Hematopoietic multipotent progenitor cell treated with erythropoietin and hydrocortisone succinate and interleukin-3 and kit ligand, for 15 days (in vitro differentiated cells): ENCODE measurements around the gene KCNT1.

Experiments
- DNase-seq: peaks from one replicate; pipeline ENCODE4 v3.0.0-alpha.2; 2015; ENCODE audit warnings: low spot score

The KCNT1 gene

DNA sequence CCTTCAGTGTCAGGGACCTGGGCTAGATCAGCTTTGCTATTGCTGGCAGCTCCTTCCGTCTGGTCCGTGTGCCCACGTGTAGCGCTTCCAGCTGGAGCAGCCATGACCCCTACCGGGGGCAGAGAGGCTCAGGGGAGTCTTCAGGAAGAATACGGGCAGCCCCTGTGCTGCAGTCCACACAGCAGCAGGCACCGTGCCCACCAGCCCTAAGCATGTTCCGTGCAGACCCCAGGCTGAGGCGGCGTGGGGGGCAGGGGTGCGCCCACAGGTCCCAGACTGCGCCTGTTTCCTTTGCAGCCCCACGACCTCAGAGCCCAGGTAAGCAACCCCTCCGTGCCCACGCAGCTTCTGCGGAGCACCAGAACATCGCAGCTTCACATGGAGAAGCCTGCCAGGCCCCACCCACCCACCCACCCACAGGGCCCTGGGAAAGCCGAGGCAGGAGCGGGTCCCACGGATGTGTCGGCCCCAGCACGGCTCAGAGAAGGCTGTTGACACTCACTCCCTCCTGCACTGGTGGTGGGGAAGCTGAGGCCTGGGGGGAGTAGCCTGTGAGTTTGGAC lies 83.1 kb downstream of the KCNT1 start:
- no peak for DNase-seq

DNA sequence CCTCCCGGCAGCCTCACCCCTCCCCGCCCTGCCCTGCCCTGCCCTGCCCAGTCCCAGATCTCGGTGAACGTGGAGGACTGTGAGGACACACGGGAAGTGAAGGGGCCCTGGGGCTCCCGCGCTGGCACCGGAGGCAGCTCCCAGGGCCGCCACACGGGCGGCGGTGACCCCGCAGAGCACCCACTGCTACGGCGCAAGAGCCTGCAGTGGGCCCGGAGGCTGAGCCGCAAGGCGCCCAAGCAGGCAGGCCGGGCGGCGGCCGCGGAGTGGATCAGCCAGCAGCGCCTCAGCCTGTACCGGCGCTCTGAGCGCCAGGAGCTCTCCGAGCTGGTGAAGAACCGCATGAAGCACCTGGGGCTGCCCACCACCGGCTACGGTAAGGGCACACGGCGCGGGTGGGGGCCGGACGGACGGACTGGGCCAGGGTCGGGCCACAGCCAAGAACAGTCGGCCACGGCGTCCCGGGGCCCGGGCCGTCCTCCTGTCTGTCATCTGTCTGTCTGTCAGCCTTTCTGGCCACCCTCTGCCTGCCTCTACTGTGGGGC lies 84.2 kb downstream of the KCNT1 start:
- DNase-seq: no peak

DNA sequence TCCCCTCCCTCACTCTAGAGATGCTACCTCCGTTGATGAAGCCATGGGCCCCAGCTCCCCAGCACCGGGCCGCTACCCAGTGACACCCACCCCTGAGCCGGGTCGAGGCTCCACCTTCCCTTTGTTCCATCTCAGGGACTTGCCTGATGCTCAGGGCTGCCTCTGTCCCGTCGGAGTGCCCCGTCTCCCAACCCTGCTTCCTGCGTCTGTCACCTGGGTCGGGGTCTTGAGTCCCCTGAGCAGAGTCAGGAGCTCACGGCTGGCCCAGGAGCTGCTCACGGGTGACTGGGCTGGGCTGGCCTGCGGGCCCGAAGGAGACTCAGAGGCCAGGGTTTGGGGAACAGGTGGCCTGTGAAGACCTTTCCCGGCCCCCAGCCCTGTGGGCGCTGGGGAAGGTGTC lies 85.3 kb downstream of the KCNT1 start:
- no peak for DNase-seq

DNA sequence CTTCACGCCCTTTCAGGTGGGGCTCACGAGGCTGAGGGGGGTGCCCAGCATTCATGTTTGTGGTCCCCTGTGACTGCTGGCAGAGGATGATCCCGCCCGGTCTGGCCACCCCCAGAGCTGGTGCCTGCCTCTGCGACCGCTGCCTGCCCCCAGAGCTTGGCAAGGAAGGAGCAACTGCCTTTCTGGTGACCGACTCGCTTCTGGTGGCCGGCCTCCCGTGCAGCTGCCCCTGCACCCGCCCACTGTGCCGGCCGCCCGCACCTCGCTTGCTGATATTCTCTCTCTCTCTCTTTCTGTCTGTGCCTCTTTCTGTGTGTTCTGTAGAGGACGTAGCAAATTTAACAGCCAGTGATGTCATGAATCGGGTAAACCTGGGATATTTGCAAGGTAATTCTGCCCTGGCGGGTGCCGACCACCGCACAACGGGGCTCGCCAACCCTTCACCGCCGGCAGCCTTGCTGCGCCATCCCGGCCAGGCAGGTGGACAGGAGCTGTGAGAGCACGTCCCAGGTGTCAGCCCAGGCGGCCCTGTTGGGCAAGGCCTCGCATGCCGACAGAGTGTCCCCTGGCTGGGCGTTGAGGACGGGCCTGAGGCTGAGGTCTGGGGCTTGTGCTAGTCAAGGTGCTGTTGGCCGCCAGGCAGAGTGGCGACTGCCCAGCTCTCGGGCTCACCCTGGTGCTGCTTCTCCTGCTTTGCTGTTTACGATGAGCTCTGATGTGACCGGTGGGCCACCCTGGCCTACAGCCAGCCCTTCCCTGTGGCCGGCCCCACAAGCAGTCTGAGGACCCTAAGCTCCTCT lies 86.0 kb downstream of the KCNT1 start:
- DNase-seq: no peak

DNA sequence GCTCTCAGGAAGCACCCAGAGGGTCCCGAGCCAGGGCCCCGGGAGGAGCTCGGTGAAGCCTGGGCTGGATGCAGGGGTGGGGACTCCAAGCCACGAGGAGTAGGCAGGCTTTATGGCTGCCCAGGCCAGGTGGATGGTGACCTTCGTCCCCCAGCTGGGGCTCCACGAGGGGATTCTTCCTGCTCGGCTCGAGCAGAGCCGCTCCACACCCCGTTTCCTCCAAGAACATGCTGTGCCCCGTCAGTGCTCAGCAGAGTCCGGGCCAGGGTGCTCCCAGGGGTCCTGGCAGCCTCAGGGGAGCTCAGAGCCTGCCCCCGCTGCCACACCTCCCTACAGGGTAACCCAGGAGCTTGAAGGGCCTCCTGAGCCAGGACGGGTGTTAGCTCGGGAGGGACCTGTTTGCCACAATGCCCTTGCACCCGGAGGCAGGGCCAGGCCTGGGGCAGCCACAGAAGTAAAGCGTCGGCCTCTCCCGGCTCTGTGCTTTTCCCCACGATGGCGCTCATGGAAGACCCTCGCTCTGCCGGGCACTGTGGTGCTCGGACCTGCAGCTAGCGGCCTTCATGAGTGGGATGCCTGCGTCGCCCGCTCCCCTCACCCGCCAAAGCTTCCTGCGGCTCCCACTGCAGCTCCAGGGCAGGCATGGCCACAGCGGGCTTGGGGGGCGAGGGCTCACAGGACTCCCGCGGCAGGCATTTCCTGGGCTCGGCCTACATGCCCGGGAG lies 86.8 kb downstream of the KCNT1 start:
- no peak for DNase-seq

DNA sequence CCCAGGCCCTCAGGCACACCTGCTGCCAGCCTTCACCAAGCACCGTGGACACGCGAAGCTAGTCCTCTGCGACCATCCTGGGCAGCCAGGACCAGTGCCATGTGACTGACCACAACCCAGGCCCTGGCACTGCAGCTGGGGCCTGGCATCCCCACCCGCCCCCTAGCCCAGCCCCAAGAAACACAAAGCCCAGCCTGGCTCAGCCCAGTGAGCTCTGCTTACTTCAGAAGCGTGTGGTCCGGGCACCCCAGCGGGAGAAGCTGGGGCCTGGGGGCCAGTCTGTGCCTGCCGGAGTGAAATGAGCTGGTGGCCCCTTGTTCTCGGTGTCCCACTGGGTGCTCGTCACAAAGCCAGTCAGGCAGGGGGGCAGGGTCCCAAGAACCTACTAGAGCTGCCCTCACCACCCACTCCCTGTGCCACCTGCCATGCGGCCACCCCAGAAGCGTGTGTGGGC lies 87.9 kb downstream of the KCNT1 start:
- DNase-seq: no peak

DNA sequence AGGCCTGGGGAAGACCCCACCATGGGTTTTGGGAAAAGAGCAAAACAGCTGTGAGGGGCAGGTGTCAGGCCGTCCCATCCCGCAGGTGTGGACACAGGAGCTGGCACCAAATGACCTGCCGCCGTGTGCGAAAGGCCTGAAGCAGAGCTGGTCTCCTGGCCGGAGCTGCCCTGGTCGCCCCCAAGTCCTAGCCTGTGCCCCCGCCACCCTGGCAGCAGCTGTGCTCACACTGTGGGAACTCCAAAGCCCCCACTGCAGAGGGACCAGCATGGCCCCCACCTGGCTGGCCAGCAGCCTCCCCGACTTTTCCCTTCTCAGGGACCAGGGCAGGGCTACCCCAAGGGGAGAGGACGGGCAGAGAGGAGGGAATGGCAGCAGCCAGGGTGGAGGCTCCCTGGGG lies 88.4 kb downstream of the KCNT1 start:
- DNase-seq: no peak

DNA sequence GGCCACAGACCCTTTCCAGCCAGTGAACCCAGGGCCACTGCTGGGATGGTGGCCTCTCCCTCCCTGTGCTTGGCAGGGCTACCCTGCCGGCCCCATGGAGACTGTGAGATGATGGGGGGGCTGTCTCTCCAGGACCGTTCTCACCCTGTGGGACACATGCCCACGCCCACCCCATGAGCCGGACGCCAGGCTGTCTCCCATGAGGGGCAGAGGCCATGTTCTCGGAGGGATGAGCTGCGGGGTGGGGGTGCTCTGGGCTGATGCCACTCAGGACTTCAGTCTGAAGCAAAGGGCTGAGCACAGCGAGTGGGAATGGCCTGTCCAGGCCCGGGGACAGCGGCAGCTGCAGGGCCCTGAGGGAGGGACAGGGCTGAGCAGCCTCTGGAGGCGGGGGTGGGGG lies 88.9 kb downstream of the KCNT1 start:
- DNase-seq: no peak

DNA sequence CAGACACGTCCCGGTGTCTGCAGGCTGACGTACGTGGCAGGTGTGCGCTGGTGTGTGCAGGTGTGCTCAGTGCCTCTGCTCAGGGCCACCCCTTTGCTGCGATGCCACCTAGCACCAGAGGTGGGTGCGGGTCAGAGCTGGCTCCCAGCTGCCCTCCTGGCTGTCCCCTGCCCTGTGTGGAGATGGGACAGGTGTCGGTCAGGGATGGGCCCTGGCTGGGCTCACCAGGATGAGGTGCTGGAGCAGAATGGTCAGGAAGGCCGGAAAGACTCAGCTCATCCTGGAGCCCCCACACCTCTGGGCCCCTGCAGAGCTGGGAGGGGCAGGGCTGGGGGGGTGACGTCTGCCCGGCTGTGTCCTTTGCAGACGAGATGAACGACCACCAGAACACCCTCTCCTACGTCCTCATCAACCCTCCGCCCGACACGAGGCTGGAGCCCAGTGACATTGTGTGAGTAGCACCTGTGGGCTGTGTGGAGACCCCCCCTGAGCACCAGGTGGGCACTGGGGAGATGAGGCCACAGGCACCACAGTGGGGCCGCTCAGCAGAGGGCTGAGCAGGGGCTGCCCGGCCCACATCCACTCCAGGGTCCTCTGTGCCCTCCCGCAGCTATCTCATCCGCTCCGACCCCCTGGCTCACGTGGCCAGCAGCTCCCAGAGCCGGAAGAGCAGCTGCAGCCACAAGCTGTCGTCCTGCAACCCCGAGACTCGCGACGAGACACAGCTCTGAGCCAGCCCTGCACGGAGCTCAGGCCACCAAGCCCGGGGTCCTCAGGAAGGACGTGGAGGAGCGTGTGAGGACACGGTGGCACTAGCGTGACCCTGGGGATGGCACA lies 89.7 kb downstream of the KCNT1 start:
- no peak for DNase-seq

DNA sequence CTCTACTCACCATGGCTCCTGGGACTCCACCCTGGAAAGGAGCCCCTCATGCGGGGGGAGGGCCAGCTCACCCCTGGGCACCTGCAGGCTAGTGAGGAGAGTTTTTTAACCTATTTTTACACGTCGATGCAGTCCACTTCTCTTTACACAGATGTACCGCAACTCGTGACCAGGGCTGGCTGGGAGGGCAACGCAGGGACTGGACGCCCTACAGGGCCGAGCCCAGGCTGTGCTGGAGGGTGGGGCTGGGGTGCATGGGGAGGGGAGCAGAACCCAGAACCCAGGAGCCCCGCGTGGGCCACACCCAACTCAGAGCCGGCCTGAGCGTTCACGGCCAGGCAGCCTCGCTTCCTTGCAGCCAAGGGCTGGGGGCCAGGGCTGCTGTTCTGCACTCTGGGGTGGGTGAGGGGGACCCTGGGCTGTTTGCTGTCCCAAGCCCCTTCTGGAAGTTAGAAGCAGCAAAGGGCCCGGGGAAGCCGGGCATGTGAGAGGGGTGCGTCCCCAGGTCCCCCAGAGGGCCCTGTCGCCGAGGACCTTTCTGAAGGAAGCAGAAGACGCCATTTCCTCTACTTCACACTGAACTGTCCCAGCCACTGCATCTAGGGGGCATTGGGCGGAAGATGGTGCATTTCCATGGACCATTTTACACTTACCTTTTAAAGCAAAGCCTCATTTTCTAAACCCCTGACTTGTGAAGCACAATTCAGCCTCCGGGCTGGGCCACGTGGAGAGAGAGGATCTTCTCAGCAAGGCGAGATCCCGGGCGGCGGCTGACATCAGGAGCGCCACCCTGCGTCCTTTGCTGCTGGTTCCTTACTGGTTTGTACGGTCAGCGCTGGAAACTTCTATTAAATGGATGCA lies 90.5 kb downstream of the KCNT1 start:
- DNase-seq: no peak

DNA sequence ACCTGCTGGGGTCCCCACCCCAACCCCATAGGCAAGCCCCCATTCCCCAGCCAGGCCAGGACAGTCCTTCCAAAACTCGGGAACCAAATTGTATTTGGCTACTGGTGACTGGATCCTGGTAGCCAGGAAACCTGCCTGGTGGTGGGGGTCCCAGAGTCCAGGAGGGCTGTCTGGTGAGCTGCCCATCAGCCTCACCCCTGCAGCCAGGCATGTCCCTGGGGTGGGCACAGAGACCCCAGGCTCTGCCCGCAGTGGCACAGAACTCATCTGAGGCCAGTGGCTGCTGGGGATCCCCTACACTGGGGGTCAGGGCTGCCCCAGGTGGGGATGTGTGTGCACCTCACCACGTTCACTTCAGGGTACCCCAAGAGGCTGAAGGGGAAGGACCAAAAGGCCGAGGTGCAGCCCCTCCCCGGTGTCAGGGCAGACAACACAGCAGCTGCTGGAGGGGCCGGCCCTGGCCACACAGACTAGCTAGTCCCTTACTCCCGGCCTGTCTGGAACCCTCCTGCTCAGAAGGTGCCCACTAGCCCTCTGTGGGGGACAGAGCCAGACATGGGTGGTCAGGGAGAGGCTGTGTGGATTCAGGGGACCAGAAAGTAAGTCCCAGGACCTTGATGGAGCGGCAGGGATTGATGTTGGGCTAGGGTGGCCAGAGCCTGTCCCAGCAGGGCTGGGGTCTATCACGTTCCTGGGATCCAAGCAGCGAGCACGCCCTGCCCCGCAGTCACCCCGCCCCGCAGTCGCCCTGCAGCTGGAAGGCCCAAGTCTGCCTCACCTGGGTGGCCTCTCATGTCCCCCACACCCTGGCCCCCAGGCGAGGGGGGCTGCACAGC lies 91.5 kb downstream of the KCNT1 start:
- DNase-seq: no peak

DNA sequence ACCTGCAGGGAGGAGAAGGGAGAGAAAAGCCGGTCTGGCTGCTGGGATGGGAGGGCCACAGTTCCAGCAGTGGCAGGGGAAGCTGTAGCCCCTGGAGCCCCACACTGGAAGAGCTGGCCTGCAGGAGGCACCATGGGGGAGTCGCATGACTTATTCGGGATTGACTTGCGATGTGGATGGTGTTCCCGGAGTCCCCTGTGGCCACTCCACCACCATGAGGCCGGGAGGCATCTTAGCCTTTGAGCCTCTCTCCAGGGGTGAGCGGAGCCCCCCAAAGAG lies 92.0 kb downstream of the KCNT1 start:
- no peak for DNase-seq

DNA sequence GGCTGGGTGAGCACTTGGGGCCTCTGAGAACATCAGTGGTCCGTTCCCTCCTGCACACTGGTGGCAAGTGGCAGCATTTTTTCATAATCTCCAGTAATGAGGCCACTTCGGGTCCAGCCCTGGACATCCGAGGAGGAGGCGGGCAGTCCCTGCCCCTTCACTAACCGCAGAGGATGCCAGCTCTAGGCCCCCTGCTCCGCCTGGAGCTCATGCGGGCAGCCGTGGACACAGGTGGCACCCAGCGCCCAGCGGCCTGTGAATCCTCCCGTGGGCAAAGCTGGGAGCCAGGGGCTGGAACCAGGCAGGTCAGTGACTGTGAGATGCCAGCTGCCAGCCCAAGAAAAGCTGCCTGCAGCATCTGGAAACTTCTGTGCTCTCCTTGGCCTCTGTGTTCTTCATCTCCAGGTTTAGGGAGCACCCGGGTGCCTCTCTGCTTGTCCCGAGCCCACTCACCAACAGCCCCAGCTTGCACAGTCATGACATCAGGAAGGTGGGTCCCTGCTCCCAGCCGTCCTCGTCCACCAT lies 92.4 kb downstream of the KCNT1 start:
- no peak for DNase-seq

DNA sequence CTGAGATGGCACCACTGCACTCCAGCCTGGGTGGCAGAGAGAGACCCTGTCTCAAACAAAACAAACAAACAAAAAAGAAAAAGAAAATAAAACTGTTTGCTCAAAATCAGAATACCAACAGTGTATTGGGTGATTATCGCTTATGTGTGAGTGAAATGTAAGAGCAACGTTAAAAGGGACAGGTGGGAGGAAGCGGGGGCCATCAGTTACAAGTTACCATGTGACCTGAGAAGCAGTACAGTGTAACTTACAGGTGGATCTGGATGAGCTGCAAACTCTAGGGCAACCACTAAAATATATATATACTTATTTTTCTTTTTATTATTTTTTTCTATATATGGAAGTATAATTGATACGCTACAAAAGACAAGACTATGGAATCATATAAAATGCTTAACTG lies 93.4 kb downstream of the KCNT1 start:
- DNase-seq: no peak

DNA sequence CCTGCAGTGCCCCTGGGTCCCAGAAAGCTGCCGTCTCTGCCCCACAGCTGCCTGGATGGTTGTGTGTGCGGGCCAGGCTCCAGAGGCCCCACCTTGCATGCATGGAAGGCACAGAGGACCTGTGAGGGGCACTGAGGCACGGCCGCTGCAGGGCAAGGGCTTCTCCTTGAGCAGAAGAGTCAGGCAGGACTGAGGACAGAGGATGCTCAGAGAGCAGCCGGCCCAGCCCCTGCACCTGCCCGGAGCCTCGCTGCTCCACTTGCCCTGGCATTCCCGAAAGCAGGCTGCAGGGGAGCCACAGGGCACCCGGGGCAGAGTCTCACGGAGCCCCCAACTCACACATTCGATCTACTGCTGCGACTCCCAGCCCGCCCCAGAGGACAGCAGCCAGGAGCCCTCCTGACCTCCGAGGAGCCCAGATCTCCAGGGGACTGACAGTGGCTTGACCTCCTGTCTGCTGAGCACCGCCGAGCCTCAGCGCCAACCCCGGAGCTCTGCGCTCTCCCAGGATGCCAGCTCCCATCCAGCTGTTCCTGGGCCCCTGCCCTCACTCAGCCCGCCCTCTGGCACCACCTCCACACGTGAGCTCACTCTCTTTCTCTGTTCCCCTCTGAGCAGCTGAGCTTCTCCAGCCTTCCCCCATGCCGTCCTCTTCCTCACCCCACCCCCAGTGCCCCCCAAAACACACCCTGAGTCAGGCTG lies 95.0 kb downstream of the KCNT1 start:
- DNase-seq: no peak

DNA sequence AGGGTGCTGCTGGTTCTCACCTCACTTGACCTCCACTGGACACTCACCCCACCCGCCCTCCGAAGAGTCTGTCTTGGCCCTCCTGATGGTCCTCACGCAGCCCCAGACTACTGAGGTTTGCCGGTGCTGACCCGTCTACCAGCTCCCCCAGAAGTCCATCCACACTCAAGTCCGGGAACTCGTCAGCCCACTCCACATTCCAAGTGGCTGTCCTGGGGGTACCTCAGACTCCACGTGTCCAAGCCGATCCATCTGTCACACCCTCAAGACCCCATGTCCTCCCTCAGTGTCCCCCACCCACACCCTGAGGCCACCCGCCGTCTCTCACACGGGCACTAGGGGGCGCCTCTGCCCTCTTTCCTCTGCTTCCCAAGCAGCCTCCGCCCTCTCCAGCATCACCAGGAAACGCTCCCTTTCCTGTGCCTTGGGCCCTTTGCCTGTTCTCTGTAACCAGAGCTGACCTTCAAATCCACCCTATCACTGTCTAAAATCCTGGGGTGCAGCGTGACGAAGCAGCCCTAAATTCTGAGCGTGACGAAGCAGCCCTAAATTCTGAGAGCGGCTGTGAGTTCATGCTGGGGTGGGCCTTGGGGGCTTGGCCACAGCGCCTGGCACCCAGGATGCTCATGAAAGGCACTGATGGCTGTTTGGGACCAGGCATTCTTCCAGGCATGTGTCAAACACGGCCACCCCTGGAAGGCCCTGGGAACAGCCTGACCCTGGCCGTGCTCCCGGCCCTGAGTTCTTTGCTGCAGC lies 95.7 kb downstream of the KCNT1 start:
- DNase-seq: peak; percentile 25

DNA sequence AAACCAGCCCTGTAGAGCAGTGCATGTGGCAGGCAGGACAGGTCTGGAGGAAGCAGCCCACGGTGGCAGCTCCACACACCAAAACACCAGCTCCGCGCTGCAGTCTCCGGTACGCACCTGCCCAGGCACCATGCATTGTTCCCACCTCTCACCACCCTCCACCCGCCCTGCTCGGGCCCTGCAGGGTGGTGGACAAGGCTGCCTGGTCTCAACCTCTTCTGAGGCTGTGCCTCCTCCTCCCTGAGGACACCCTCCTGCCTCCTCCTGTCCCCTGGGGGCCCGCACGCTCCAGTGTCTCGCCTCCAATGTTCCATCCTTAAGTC lies 96.2 kb downstream of the KCNT1 start:
- no peak for DNase-seq

DNA sequence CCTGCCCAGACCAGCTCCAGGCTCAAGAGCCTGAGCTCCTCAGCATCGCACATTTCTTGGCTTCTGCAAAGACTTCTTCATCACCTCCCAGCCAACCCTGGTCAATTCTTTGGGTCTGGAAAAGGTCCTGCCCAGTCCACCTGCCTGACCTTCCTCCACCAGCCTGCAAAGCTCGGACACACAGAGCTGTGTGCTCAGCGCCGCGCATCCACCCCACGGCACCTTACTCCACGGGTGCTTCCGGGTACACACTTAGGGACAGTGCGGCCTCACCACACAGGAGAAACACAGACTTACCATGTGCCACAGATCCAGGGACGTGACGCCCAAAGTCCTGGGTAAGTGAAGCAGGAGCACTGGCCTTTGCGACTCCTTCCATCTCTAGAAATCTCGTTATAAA lies 97.3 kb downstream of the KCNT1 start:
- DNase-seq: no peak

DNA sequence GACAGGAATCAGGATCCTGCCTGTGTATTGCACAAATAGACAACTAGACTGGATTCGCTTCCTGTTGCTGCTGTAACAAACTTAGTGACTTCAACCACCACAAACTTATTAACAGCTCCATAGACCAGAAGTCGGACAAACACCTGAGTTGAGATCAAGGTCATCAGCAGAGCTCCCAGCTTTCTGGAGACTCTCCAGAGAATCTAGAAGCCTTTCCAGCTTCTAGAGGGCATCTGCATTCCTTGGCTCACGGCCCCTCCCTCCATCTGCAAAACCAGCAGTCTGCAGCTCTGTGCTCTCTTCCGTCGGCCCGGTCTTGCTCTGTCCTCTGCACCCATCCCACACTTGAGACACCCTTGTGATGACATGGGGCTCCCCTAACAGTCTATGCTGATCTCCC lies 99.1 kb downstream of the KCNT1 start:
- no peak for DNase-seq
